ENCODE data around the gene CLCF1. TPM values are rescaled to one million over a fixed set of nuclear protein-coding genes. Genes with fewer than 3 reads are reported as not detected.

CLCF1 gene
- total and polyA plus RNA-seq, 2 of the 13 experiments (the other 11 are each of a cell fraction or from before 2014, with no cell fraction given): 0.49 to 0.78 TPM

GRCh38 chr11:67354075-67355022, 19.0 kb downstream of the CLCF1 start (continued):
- TF ChIP-seq ZHX2 (IDR thresholded peaks at IDR 0.05; ENCODE audit: low read depth) (no peak), ZHX2 (CRISPR knock-in tag; IDR thresholded peaks at IDR 0.05; ENCODE audit: borderline replicate concordance) (no peak), PRDM15 (CRISPR knock-in tag; IDR thresholded peaks at IDR 0.05) (0 out of 2 replicates have a peak, but pooled peaks have one; percentile 41), KIAA2018 (CRISPR knock-in tag; IDR thresholded peaks at IDR 0.05; ENCODE audit: borderline replicate concordance) (no peak), ZNF761 (CRISPR knock-in tag; conservative IDR thresholded peaks at IDR 0.05) (0 out of 2 replicates have a peak, but pooled peaks have one; percentile 41), ZNF383 (CRISPR knock-in tag; IDR thresholded peaks at IDR 0.05; ENCODE audit: borderline replicate concordance) (0 out of 2 replicates have a peak, but pooled peaks have one; percentile 40), RBM22 (optimal IDR thresholded peaks at IDR 0.05; ENCODE audit: low read length) (no peak), NKX3-1 (CRISPR knock-in tag; IDR thresholded peaks at IDR 0.05) (no peak), ATF7-NPFF (CRISPR knock-in tag; IDR thresholded peaks at IDR 0.05; ENCODE audit: low read depth) (no peak)

All from HepG2 (cell line).